GOT3 (cell line): ENCODE data around the gene GPR55.

ENCODE experiments used
- DNase-seq: peaks from one replicate; lab custom pipeline; 2025; ENCODE audit warnings: mixed read lengths; lab: John Stamatoyannopoulos, UW

Gene GPR55

DNA sequence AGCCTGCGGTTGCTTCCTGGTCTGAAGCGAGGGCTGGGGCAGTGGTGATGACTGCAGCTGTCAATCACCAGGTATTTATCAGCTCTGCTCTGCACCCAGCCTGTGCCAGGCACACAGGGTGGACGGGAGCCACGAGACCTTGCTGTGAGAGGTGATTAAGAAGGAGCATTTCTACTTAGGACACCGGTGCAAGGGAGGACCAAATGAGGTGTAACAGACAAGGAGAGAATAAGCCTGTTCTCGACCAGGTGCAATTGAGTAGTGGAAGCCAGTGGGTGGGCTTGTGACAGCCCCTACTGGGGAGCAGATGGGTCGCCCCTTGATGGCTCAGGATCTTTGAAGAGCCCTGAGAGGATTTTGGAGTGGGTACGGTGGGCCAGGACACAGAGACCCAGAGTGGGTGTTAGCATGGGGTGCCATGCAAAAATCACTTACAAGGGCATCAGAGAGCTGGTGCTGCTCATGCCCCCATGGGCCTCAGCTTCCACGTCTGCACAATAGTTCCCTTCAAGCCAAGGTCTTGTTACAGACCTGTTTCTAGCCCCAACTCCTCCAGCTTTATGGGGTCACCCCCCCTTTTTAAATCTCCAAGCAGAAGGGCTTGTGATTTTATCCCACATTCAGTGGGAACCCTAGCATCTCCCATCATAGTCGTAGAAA, 24.6 kb downstream of the GPR55 start:
- no peak for DNase-seq

DNA sequence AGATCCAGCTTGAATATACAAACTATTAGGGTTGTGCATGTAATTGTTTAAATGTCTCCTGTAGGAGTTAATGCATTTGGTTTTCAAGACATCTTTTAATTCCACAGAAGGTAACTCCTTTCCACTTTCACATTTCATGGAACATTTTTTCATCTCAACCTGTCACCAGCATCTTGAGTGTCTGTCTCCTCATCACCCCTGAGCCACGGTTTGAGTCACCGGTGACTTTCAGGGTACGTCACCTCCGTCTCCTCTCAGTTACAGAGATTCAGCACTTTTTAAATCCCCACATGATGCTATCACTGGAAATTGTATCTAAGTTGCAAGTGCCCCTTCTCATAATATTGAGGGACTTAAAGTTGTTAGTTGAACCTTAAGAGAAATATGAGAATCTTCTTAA, 25.3 kb downstream of the GPR55 start:
- DNase-seq, result no peak

DNA sequence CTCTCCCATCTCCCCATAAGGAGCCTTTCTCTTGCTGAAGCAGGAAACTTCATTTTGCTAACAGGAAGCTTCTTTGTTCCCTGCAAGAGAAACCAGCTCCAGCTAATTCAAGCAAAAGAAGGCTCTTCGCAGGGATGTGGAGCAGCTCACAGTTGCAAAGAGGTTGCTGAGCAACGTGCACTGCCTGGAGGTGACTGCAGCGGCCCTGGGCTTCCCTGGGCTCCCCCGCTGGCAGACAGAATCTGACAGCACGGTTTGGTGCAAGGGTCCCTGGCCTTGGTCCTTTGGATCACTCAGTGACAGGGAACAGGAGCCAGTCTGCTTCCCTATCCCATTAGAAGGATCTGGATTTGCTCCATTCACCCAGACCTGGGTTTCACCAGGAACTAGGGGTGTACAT, 25.8 kb downstream of the GPR55 start:
- no peak for DNase-seq

DNA sequence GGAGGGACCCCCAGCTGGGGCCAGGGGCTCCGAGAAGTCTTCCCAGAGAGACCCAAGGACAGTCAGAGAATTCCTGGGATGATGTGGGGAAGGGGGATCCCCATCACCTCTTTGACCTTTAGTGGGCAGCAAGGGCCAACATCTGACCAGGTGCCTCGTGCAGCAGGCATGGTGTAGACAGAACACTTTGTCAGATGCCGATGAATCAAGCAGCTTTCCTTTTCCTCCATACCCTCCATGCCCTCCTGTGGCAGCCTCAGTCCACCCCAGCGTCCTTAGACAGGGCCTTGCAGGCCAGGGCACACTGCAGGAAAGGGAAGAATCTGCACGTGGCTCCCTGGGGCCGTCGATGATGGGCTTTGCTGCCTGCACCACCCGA, 26.3 kb downstream of the GPR55 start:
- no peak for DNase-seq

GRCh38 chr2:230898016-230898712, 26.9 kb downstream of the GPR55 start:
- no peak for DNase-seq

GRCh38 chr2:230896346-230897115, 28.5 kb downstream of the GPR55 start:
- DNase-seq, result no peak

DNA sequence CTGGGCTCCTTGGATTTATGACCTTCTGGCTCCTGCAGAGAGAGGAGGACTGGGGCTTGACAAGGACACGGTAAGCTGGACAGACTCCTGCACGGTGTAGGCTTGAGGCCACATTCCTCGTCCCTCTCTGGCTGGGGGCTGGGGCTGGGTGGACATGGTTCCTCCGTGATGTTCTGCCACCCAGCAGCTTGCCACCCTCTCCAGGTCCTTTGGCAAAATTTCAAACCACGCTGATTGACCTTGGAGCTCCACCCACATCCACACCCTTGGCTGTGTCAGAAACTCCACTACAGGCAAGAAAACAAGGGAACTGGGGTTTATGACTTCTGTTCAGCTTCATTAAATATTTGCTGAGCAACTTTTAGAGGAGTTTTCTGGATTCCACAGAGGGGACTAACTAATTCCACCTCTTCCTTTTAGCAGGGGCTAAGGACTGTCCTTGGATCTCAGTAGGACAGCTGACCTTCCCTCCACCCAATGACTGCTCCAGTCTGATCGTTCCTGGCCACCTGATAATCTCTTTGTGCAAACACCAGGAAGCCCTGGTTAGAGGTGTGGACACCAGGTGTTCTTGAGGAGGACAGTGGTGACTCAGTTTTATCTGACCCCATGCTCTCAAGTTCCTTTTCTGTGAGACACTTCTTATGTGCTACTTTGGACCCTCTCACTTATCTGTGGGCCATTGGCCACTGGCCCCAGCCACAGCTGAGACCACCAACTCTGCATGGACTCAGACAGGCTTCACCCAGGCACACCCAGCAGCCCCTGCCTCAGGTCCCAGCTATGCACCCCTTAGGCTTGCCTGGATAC, 29.3 kb downstream of the GPR55 start:
- DNase-seq, result no peak

DNA sequence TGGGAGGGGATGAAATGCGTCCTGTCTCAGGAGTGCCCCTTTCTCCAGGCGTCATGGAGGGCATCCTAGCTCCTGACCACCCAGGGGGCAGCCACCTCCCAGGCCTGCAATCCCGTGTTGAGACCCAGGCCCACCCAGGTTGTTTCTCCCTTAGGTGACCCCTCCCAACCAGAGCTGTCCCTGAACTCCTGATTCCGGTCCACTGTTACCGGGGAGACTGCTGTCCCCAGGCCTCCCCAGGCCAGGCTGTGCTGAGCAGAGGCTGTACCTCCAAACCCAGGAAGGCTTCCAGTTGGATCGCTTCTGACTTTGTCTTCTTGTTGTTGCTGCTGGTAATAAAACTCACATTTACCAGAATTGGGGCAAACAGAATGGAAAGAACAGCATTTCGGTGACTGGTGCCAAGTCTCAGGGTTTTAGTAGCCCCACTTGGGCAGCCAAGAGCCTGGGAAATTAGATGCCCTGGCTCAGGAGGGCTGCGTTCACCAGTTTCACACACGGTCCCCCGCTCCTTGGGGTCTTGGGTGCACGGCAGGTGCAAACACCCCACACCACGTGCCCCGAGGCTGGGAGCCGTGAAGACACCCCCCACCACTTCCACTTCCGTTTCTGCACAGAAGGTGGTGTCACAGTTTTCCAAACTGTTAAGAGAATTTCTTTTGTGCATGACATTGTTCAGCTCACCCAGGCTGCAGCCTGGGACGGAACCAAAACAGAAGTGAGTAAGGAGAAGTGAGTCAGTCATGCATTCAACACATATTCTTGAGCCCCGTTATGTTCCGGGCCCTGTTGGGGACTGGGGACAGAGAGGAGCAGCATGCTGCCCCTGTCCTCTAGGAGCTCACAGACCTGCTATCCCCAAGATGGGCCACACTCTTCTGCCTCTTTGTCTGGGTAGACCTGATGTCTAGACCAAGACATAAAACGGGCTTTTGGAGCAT, 30.9 kb downstream of the GPR55 start:
- no peak for DNase-seq

- no peak for DNase-seq
Observed at GRCh38 chr2:230893338-230893737, 31.7 kb downstream of the GPR55 start.

DNA sequence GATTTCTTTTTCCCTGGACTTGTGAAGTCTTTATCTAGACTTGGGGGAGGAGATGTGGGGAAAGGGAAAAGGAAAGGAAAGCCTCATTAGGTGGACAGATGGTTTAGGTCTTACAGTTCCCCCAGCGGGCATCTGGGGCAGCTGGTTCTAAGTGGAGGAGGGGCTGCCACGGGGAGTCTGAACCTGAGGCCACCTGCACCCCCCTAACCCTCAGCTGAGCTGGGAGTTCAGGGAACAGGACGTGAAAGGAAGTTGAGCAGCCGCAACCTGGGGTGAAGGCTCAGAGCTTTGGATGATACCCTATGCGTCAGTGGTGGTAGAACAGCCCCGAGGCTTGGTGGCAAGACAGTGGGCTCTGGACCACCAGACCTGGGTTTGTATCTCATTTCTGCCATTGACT, 33.5 kb downstream of the GPR55 start:
- DNase-seq, result no peak

DNA sequence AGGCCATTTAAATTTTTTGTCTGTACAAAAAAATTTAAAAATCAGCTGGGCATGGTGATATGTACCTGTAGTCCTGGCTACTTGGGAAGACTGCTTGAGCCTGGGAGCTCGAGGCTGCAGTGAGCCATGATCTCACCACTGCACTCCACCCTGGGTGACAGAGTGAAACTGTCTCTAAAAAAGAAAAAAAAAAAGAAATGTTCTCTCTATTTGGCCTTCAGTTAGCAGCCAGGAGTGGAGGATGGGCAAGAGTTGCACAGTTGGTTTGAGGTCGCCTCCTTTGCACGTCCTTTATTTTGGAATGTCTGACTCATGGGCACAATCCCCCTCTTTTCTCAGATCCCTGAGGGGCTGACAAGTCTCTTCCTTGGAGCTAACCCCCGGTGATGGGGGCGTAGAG, 34.0 kb downstream of the GPR55 start:
- no peak for DNase-seq

- DNase-seq, result no peak
Observed at GRCh38 chr2:230890646-230891045, 34.4 kb downstream of the GPR55 start.

GRCh38 chr2:230889911-230890601, 35.0 kb downstream of the GPR55 start:
- DNase-seq, result no peak

DNA sequence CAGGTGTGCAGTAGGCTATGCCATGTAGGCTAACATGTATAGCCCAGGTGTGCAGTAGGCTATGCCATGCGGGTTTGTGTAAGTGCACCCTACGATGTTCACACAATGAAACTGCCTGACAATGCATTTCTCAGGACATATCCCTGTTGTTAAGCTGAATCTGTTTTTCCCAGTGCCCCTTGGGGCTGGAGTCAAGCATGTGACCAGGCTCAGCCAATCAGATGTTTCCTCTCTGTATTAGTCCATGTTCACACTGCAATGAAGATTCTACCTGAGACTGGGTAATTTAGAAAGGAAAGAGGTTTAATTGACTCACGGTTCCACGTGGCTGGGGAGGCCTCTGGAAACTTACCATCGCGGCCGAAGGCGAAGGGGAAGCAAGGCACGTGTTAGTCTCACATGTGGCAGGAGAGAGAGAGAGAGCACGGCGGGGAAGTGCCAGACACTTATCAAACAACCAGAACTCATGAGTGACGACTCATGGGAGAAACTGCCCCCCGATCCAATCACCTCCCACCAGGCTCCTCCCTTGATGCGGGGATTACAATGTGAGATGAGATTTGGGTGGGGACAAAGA, 36.1 kb downstream of the GPR55 start:
- DNase-seq, result no peak

- no peak for DNase-seq
Observed at GRCh38 chr2:230887342-230887741, 37.7 kb downstream of the GPR55 start.

DNA sequence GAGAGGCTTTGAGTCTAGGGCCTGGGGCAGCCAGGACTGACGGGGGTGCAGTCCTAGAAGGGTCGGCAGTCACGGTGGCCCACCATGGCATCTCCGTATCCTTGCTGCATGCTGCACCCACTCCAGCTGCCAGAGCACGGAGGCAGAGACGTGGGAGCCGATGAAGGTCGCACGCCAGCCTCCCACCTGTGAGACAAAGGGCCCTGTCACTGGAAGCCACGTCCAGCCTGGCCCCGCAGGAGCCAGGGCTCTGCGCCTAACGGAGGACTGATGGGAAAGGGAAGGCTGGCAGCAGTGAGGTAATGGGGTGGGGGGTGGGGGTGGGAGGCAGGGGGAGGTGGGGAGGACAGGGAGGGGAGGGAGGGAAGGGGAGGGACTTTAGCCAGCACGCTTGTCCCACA, 38.4 kb downstream of the GPR55 start:
- no peak for DNase-seq

GRCh38 chr2:230886206-230886605, 38.8 kb downstream of the GPR55 start:
- no peak for DNase-seq

DNA sequence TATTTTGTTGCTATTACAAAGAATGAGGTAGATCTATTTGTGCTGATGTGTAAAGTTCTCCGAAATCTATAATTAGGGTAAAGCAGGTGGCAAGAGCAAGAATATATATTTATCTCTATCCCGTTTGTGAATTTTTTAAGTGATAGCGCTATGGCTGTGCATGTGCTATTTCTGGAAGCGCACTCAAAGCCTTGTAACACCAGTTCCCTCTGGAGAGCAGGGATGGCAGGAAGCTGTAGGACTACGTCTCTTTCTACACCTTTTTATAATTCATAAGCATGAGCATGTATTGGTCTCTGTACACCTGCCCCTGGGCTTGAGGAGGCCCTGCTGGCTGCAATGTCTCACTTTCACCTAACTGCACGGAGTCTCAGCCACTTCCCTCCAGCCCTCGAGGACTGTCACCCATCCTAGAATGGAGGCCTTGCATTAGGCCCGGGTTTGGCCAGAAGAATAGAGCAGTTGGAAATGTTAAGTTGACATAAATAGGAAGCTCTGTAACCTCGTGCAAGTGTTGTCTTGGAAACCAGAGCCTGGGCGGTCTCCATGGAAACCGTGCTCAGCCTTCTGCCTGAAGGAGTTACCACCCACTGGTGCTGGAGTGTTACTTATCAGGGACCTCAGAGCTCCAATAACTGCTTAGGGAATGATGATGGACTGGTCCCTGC, 39.4 kb downstream of the GPR55 start:
- DNase-seq, result no peak

DNA sequence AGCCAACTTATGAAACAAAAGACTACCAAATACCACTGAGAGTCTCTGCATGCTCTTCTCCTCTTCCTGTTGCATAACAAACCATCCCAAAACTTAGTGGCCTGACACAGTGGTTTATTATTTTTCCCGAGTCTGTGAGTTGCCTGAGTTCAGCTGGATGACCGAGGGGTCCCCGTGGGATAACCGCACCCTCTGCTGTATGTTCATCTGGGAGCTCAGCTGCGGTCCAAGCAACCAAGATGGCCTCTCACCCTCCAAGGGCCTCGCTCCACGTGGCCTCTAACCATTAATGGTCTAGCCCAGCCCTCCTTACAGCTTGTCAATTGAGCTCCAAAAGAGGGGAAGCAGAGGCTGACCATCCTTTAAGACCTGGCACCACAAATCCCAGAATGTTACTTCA, 43.2 kb downstream of the GPR55 start:
- no peak for DNase-seq

GRCh38 chr2:230879891-230880290, 45.2 kb downstream of the GPR55 start:
- DNase-seq, result no peak
